HG03095 (cell line): Measurements from ENCODE around the gene COG7.

Experiments
- ATAC-seq: cut with Tn5 transposase; IDR thresholded peaks from one replicate; pipeline ENCODE4 v1.9.1; 2021; ENCODE audit warnings: moderate library complexity; ENCODE audit not compliant: unreplicated experiment

COG7 gene

DNA sequence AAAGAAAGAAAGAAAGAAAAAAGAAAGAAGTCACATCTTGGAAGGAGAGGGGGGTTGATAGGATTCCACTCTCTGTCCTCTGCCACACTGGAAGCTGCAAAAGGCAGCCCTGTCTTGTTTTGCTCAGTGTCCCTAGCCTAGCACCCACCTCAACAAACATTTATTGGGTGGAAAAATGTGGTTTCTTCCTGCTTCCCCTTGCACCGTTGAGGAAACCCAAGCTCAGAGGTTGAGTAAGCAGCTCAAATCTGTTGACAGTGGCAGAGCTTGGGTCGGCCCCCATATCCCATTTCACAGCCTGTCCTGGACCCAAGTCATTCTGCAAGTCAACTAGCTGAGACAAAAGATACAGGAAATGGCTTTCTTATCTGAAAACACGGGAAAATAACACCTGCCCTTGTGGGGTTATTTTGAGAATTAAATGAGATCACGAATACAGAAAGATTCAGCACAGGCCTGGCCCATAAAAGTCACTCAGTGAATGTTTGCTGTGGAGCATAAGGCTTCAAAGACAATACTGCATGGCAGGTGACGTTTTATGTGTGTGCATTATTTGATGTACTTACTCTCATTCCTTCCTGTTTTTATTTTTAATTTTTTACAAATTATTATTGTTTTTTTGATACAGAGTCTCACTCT is 87.3 kb downstream of the COG7 start:
- no peak for ATAC-seq

DNA sequence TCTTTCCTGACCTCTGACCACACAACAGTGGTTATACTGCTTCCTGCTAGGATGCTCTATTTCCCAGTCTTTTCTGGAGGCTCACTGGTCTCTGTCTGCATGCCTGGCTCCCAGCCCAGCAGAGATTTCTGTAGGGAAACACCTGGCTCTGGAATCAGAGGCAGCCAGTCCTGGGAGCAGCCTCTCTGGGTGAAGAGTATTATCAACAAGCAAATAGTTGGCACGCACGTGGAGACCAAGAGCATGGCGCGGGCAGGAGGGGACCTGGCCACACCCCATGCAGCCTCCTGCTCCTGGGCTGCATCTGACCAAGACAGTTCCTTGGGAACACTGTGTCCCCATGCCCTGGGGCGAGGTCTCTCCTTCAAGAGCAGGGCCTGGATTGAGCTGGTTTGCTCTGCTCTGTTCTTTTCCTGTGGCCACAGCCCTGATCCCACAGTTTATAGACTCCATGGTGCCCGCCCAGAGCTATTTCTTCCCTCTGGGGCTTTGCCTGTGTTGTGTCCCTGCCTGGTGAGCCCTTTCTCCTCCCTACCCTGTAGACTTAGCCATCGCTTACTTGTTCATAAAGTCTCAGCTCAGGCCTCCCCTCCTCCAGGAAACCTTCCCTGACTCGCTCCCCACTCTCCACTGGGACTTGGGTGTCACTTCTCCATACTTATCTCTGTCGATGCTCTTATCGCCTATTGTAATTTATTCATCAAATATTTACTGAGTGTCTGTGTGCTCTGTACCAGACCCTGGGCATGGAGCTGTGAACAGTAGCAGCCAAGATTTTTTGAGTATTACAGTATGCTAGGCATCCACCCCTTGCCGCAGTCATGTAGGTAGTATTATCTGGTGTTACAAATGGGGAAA is 90.3 kb downstream of the COG7 start:
- ATAC-seq: no peak

DNA sequence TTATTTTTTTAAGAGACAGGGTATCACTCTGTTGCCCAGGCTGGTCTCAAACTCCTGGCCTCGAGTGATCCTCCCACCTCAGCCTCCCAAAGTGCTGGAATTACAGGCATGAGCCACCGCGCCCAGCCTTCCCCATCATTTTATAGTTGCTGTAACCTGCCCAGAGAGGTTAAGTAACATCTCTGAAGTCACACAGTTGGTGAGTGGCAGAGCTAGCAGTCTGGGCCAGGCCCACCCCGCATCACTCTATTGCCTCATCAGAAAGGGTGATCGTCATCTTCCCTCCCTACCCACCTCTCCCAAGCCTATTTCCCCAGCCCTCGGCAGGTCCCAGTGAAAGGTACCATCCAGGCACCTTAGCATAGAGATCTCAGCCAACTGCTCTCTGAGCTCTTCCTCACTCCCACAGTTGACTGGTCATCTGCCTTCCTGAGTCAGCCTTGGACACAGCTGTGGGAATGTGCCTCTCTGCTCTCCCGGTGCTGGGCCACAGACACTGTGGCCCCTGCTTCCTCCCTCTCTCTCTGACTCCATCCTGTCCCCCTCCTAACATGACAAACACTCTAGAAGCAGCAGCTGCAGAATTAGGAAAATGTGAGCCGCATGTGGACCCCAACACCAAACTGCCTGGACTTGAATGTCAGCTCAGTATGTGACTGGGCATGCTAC is 93.8 kb downstream of the COG7 start:
- ATAC-seq: no peak

DNA sequence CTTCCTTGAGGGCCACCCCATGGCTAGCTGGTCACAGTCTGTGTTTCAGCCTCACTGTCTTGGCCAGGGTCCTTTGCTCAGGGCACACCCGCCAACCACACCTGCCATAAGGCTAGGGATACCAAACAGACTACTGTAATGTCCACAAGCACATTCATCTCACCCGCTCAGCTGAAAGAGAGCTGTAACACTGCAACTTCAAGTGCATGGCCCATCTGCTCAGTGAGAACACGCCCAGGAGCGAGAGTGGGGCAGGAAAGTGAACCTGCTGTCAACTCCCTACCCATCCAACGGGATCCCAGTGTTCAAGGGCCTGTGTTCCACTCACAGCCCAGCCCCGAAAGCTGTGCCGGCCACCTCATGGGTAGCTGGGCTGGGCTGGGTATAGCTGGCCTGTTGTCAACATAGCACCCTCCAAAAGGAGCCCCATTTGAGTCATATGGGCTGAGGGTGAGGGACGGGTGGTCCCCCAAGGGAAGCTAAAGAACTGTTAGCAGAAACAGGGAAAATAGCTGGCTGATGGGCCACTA is 95.2 kb downstream of the COG7 start:
- ATAC-seq: no peak

GRCh38 chr16:23356941-23357340 is 96.0 kb downstream of the COG7 start:
- no peak for ATAC-seq

GRCh38 chr16:23355106-23355670 is 97.8 kb downstream of the COG7 start:
- no peak for ATAC-seq

- ATAC-seq: no peak
These were observed 98.7 kb downstream of the COG7 start for GRCh38 chr16:23354246-23354645.

- no peak for ATAC-seq
These were observed 99.5 kb downstream of the COG7 start for GRCh38 chr16:23353440-23353839.

GRCh38 chr16:23351360-23351759 is 101.6 kb downstream of the COG7 start:
- no peak for ATAC-seq

DNA sequence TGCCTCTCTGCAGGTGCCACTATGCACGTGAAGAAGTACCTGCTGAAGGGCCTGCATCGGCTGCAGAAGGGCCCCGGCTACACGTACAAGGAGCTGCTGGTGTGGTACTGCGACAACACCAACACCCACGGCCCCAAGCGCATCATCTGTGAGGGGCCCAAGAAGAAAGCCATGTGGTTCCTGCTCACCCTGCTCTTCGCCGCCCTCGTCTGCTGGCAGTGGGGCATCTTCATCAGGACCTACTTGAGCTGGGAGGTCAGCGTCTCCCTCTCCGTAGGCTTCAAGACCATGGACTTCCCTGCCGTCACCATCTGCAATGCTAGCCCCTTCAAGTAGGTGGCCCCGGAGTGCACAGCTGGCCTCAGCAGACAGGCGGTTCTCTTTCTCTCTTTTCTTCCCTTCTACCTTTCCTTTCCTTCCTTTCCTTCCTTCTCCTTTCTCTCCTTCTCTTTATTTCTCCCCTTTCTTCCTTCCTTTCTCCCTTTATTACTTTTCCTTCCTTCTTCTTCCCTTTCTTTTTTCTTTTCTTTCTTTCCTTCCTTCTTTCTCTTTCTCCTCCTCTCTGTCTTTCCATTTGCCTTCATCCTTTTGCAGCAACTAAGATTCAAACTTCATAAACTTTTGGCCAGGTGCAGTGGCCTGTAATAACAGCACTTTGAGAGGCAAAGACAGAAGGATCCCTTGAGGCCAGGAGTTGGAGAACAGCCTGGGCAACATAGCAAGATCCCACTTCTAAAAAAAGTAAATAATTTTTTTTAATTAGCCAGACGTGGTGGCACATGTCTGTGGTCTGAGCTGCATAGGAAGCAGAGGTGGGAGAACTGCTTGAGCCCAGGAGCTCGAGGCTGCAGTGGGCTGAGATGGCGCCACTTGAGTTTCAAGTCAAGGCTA is 104.2 kb downstream of the COG7 start:
- ATAC-seq: no peak

DNA sequence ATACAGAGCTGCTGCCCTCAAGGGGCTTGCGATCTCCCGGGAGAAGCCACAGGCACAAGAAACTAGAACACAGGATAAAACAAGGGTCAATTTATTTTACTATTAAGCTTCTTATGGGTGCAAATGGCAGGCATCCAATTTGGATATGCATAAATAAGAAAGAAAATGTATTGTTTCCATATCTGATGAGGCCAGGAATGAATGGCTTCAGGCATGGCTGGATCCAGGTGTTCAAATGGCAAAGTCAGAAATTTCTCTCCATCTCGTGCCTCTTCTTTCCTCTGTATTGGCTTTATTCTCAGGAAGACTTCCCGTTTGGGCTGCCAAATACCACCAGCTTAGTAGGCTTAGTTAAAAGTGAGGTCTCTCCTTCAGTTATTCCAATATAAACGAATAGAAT is 107.8 kb downstream of the COG7 start:
- ATAC-seq: no peak

GRCh38 chr16:23343643-23344612 is 109.1 kb downstream of the COG7 start:
- ATAC-seq: no peak

DNA sequence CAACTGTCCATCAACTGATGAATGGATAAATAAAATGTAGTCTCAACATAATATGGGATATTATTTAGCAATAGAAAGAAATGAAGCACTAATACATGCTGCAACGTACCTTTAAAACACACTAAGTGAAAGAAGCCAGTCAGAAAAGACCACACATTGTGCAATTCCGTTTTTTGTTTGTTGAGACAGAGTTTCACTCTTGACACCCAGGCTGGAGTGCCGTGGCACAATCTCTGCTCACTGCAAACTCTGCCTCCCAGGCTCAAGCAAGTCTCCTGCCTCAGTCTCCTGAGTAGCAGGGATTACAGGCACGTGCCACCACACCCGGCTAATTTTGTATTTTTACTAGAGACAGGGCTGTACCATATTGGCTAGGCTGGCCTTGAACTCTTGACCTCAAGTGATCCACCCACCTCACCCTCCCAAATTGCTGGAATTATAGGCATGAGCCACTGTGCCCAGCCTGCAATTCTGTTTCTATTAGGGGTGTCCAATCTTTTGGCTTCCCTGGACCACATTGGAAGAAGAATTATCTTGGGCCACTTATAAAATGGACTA is 110.8 kb downstream of the COG7 start:
- no peak for ATAC-seq

DNA sequence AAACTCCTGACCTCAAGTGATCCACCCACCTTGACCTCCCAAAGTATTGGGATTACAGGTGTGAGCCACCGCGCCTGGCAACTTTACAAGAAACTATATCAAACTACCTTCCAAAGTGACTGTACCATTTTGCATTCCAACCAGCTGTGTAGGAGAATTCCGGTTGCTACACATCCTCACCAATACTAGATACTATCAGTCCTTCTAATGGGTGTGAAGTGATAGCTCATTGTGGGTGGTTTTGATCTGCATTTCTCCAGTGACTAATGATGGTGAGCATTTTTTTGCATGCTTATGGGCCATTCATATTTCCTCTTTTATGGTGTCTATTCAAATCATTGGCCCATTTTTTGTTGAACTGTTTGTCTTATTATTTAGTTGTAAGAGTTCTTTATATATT is 113.2 kb downstream of the COG7 start:
- ATAC-seq: no peak
